HG02870 (cell line): ENCODE data around the gene POLA2.
"Not testable (repeated sequence)": the region's sequence is repeated elsewhere in the genome, so short reads cannot be mapped to it uniquely, and the experiment has no call there.

Experiments
- ATAC-seq: cut with Tn5 transposase; IDR thresholded peaks from one replicate; pipeline ENCODE4 v1.9.1; 2021; ENCODE audit warnings: mild to moderate bottlenecking, moderate library complexity; ENCODE audit not compliant: unreplicated experiment

The POLA2 gene

DNA sequence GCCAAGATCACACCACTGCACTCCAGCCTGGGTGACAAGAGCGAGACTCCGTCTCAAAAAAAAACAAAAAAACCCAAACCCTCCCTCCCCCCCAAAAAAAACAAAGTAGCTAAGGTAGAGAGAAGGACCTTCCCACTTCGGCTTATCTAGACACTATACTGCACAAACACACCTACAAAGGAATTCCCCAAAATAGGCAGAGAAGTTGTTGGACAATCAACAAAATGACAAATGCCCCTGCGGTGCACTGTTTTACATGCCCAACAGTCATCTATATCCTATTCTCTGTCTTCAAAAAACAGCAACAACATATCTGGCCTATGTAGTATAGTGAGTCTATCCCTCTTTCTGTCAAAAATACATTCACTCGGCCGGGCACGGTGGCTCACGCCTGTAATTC is 65.3 kb downstream of the POLA2 start:
- no peak for ATAC-seq

- no peak for ATAC-seq
These were observed 67.7 kb downstream of the POLA2 start for GRCh38 chr11:65329478-65329877.

GRCh38 chr11:65329944-65330403 is 68.2 kb downstream of the POLA2 start:
- ATAC-seq: no peak

GRCh38 chr11:65330544-65330943 is 68.8 kb downstream of the POLA2 start:
- ATAC-seq: no peak

DNA sequence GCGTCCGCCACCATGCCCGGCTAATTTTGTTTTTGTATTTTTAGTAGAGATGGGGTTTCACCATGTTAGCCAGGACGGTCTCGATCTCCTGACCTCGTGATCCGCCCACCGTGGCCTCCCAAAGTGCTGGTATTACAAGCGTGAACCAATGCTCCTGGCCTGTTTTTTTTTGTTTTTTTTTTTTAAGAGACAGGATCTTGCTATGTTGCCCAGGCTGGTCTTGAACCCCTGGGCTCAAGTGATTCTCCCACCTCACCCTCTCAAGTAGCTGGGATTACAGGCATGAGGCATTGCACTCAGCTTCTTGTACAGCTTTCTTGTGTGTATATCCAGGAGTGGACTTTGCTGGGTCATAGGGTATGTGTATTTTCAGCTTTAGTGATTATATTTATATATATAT is 70.8 kb downstream of the POLA2 start:
- not testable (repeated sequence) for ATAC-seq

DNA sequence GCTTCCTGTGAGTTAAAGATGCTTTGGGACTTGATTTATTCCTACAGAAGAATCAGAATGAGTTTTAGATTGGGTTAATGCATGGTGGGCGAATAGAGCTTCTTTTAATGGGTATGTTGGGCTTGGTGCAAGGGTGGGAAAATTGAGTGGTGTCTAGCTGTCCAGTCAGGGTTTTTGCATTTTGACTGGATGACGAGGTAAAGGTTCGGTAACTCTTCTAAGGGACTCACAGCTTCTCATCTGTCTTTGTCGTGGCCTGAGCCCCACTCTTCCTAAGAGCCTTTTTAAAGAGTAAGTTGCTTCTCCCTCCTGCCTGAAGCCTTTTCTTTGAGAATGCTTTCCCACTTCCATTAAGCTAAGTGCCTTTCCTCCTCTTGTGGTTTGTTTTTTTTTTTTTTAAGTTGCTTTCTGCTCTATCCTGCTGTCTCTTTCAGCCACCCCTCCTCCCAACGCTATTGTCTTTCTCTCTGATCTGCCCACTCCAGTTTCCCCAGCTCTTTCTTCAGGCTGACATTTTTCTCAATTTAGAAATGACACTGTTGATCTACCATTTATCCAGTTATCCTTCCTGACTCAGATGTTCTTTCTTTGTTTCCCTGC is 73.0 kb downstream of the POLA2 start:
- ATAC-seq: no peak

DNA sequence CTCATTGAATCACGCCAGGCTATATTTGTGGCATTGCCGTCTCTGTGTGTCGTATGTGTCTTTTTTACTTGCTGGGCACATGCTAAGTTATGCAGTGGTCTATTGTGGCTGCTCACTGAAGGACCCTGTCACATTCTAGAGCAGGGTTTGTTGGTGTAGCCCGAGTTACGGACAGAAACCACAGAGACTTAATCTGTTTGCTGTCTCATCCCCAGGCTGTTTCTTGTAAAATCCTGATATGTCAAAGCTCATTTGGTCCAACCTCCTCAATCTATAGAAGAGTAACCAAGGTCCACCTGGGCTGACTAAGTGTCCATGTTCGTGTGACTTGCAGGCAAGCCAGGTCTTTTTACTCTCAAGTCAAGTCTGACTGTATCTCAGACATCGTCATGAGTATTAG is 76.9 kb downstream of the POLA2 start:
- no peak for ATAC-seq

GRCh38 chr11:65340226-65340625 is 78.5 kb downstream of the POLA2 start:
- no peak for ATAC-seq

DNA sequence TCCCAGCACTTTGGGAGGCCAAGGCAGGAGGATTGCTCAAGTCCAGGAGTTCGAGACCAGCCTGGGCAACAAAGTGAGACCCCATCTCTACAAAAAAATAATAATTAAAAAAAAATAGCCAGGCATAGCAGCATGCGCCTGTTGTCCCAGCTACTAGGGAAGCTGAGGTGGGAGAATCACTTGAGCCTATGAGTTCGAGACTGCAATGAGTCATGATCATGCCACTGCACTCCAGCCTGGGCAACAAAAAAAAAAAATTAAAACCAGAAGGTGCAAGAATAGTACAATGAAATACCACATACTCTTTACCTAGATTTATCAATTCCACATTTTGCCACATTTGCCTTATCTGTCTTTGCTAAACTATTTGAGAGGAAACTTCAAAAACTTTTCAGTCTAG is 80.1 kb downstream of the POLA2 start:
- ATAC-seq: no peak
